Measurements from ENCODE around the gene SRGAP1.

DNA sequence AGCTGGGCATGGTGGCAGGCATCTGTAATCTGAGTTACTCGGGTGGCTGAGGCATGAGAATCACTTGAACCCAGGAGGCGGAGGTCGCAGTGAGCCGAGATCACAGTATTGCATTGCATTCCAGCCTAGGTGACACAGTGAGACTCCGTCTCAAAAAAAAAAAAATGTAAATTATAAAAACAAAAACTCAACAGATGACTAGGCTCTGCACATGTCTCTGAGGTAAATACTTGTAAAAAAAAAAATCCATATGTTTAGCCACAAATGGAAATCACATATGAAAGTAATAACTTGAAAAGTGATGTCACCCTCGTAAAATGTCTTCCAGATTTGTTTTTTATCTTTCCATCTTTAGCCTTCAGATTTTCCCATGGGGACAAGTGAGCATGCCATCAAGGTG, 292.6 kb downstream of the SRGAP1 start:
- TF ChIP-seq, protein P1, sequence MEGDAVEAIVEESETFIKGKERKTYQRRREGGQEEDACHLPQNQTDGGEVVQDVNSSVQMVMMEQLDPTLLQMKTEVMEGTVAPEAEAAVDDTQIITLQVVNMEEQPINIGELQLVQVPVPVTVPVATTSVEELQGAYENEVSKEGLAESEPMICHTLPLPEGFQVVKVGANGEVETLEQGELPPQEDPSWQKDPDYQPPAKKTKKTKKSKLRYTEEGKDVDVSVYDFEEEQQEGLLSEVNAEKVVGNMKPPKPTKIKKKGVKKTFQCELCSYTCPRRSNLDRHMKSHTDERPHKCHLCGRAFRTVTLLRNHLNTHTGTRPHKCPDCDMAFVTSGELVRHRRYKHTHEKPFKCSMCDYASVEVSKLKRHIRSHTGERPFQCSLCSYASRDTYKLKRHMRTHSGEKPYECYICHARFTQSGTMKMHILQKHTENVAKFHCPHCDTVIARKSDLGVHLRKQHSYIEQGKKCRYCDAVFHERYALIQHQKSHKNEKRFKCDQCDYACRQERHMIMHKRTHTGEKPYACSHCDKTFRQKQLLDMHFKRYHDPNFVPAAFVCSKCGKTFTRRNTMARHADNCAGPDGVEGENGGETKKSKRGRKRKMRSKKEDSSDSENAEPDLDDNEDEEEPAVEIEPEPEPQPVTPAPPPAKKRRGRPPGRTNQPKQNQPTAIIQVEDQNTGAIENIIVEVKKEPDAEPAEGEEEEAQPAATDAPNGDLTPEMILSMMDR (IDR thresholded peaks at IDR 0.05; ENCODE audit: borderline replicate concordance, extremely low read depth, low read length, poor library complexity, severe bottlenecking), result no peak
- no peak for TF ChIP-seq EZH2 (IDR thresholded peaks at IDR 0.05; ENCODE audit: borderline replicate concordance, low read depth, low read length, severe bottlenecking)

All from DND-41 (cell line).